Activated naive CD4-positive, alpha-beta T cell treated with anti-CD3 and anti-CD28 coated beads, Interleukin-2, amount 50 U/mL, for 24 hours (primary cell): Measurements from ENCODE around the gene APOL6.
"Not testable (repeated sequence)": the region's sequence is repeated elsewhere in the genome, so short reads cannot be mapped to it uniquely, and the experiment has no call there.

Experiments used
- H3K27ac Mint-ChIP-seq: one replicate; pipeline ENCODE4 v1.8.0; 2021; ENCODE audit warnings: mild to moderate bottlenecking, mixed read lengths
- H3K27me3 Mint-ChIP-seq: one replicate; pipeline ENCODE4 v1.8.0; 2021; ENCODE audit warnings: mixed read lengths
- H3K36me3 Mint-ChIP-seq: one replicate; pipeline ENCODE4 v1.8.0; 2021; ENCODE audit warnings: mixed read lengths
- H3K4me1 Mint-ChIP-seq: one replicate; pipeline ENCODE4 v1.8.0; 2021; ENCODE audit warnings: mixed read lengths
- H3K4me3 Mint-ChIP-seq: one replicate; pipeline ENCODE4 v1.8.0; 2021; ENCODE audit warnings: mild to moderate bottlenecking, mixed read lengths
- H3K9me3 Mint-ChIP-seq: one replicate; pipeline ENCODE4 v1.8.0; 2021; ENCODE audit warnings: mixed read lengths

Gene APOL6

DNA sequence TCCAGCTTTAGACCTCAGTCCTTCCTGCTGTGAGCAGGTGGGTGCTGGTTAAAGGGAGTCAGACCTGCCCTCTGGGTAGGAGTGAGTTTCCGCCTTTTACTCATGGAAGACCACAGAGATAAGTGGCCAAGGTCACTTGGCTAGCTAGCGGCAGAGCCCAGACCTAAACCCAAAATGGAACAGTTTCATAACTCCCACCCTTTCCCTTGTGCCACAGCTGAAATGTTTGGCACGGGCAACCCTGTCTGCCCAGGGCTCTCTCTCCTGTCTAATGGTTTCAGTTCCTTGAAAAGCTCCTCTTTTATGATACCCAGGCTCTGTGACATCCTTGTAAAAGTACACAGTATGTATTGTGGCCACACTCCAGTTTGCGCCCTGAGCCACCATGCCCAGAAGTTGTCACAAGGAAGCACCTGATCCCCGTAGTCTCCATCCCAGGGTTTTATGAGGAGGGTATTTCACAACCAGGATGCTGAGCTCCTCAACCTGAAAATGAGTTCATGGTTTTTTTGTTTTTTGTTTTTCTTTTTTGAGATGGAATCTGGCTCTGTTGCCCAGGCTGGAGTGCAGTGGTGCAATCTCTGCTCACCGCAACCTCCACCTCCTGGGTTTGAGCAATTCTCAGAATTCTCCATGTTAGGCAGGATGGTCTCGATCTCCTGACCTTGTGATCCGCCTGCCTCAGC lies 36.2 kb upstream of the APOL6 start:
- H3K4me3 Mint-ChIP-seq = no peak overlapping the region
- no peaks in the 10 kb centered on the region for H3K27me3 Mint-ChIP-seq
- no peak overlapping the region for H3K27ac Mint-ChIP-seq
- no peaks in the 10 kb centered on the region for H3K9me3 Mint-ChIP-seq
- no peaks in the 10 kb centered on the region for H3K36me3 Mint-ChIP-seq
- no peaks in the 10 kb centered on the region for H3K4me1 Mint-ChIP-seq

DNA sequence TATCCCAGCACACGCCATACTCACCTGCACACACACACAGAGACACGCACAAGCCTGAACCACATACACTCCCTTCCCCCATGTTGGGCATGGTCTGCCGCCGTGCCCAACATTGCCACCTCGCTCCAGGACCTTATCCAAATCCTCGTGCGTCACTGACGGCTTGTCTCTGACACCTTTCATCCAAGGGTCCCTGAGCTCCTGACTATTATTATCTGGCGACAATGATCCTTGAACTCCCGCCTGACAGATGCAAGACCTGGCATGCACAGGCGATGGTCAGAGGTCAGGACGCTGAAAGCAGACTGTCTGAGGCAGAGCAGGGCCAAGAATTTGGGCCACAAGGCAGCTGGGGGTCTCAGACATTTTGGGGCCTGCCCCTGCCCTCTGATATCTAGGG lies 35.3 kb upstream of the APOL6 start:
- no peaks in the 10 kb centered on the region for H3K9me3 Mint-ChIP-seq
- no peaks in the 10 kb centered on the region for H3K4me1 Mint-ChIP-seq
- H3K4me3 Mint-ChIP-seq = no peak overlapping the region
- H3K27ac Mint-ChIP-seq = no peak overlapping the region
- H3K27me3 Mint-ChIP-seq = no peaks in the 10 kb centered on the region
- no peaks in the 10 kb centered on the region for H3K36me3 Mint-ChIP-seq

DNA sequence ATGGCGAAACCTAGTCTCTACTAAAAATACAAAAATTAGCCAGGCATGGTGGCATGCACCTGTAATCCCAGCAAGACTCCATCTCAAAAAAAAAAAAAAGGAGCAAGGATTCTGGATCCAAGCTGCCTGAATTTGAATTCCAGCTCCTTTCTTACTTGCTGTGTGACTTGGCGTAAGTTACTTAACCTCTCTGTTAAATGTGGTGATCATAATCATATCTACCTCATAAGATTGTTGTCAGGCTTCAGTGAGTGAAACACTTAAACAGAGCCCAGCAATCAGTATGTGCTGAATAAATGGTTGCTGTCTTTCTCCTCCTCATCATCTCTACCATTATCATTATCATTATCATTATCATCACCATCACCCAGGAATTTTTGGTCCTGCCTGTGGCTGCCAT lies 33.8 kb upstream of the APOL6 start:
- Mint-ChIP-seq H3K4me3 (no peak overlapping the region), H3K27me3 (no peaks in the 10 kb centered on the region), H3K4me1 (no peaks in the 10 kb centered on the region), H3K9me3 (no peaks in the 10 kb centered on the region), H3K36me3 (no peaks in the 10 kb centered on the region), H3K27ac (no peak overlapping the region)

DNA sequence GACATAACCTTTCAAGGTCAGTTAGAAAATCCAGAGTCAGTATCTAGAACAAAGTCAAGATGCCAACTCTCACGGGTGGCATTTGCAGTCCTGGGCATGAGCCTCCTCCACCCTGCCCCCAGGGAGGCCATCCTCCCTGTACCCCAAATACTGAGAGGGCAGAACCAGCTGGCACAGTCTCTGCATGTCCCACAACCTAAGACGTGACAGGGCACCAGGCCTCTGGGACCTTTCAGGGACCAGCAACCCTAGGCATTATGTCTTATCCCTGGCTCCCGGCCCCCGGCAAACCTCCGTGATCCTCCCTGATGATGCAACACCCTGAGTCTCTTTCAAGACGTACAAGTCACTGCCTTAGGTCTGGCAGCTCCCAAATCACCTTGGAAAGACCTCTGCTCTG lies 33.1 kb upstream of the APOL6 start:
- H3K9me3 Mint-ChIP-seq = no peaks in the 10 kb centered on the region
- no peak overlapping the region for H3K4me3 Mint-ChIP-seq
- no peaks in the 10 kb centered on the region for H3K4me1 Mint-ChIP-seq

DNA sequence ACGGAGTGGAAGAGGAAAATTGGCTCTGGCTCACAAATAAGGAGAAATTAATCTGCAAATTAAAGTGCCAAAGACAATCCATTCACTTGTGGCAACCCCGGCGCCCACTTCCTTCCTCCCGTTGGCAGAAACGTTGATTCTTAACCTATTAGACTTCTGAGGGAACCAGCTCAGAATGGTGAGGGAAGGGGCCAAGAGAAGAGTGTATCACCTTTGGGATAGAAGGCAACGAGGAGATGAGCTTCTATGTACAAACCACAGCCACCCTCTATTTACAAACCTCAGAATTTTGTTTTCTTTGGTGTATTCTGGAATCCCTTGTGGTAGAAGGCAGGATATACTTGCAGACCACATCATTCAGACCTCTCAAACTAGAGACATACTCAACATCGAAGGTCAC lies 32.2 kb upstream of the APOL6 start:
- H3K4me3 Mint-ChIP-seq = no peak overlapping the region
- no peaks in the 10 kb centered on the region for H3K9me3 Mint-ChIP-seq
- no peaks in the 10 kb centered on the region for H3K4me1 Mint-ChIP-seq
- H3K36me3 Mint-ChIP-seq = no peaks in the 10 kb centered on the region
- no peaks in the 10 kb centered on the region for H3K27me3 Mint-ChIP-seq
- H3K27ac Mint-ChIP-seq = no peak overlapping the region

More for the DNA sequence above, 33.1 kb upstream of the APOL6 start:
- no peak overlapping the region for H3K27ac Mint-ChIP-seq
- no peaks in the 10 kb centered on the region for H3K36me3 Mint-ChIP-seq
- H3K27me3 Mint-ChIP-seq = no peaks in the 10 kb centered on the region

DNA sequence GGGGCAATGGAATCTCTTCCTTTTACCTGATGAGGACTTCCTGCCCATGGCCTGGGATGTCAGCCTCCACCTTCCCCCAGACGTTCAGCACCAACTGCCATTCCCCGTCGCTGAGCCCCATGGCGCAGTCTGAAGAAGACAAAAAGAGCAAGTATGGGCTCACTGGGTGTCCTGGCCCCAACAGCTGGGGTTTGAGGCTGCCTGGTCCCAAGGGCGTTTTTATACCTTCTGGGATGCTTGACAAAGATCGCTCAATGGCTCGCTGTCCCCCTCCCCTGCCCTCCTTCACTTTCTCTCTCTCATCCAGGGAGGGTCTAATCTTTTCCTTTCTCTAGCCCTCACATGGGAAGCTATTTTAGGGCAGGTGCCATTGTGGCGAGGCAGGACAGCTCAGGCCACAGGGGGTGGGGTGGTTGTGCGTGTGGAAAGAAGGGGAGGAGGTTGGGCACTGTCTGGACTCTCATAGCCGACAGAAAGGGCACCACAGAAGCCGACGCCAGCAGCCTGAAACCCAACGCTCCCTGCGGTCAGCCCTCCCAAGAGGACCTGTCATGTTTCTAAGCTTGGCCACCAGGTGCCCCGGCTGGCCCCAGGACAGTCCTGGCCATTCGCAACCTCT lies 31.0 kb upstream of the APOL6 start, which contains the start of gene MB:
TSS of gene MB (minus strand) at position 193 of the 619 bp plus-strand sequence. CDS start at position 121, 72 bp downstream.
- Mint-ChIP-seq H3K27me3 (no peaks in the 10 kb centered on the region), H3K36me3 (no peaks in the 10 kb centered on the region), H3K27ac (peak within 1 kb of the TSS; percentile 20), H3K4me1 (no peaks in the 10 kb centered on the region), H3K4me3 (no peak within 1 kb of the TSS), H3K9me3 (no peaks in the 10 kb centered on the region)

DNA sequence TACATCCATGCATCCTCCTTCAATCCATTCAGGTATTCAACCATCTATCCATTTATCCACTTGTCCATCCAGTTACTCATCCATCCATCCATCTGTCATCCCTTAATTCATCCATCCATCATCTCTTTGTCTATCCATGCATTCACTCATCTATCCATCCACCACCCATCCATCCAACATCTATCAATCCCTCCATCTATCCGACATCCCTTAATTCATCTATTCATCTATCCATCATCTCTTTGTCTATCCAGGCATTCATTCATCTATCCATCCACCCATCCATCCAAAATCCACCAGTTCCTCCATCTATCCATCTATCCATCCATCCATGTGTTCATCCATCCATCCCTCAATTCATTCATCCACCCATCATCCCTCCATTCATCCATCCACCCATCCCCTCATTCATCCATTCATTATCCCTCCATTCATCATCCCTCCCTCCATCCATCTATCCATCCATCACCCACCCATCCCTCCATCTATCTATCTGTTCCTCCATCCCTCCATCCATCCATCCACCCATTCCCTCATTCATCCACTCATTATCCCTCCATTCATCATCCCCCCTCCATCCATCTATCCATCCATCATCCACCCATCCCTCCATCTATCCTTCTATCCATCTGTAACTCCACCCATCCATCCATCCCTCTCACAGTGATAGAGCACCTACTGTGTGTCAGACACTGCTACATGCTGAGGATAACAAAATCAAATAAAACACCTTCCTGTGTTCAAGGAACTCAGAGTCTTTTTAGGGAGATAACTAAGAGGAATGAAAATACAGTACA lies 29.6 kb upstream of the APOL6 start:
- Mint-ChIP-seq H3K4me3 (no peak overlapping the region), H3K4me1 (peaks cover 4% of the 10 kb centered on the region), H3K9me3 (no peaks in the 10 kb centered on the region), H3K27ac (no peak overlapping the region), H3K27me3 (no peaks in the 10 kb centered on the region), H3K36me3 (no peaks in the 10 kb centered on the region)

DNA sequence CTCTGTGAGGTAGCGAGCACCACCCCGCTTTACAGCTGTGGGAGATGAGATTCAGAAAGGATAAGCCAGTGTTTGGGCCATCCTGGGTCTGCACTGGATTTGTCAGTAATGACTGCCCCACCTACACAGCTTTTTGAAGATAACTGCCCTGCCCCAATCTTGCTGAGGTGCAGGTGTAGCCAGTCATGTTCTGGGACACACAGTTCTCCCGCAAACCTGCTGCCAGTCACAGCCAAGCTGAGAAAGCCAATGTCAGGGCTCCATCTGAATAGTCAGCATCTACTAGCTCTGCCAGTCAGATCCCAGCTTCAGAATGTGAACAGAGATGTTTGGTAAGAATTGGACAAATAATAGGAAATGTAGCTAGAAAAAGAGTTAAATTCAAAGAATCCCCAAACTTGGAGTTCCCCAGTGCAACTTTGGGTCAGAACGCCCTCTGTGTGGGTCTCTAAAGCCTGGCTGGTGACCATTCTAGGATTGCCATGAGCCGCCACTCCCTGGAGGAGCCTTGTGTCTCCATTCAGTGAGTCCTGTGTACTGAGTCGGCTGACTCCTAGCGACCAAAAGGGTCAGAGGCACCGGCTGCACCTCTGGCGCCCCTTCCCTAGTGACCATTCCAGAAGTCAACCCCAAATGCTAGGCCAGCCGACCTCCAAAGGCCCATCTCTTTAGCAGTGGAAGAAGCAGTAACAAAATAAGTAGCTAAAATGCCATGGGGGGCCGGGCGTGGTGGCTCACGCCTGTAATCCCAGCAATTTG lies 28.7 kb upstream of the APOL6 start:
- Mint-ChIP-seq H3K27ac (no peak overlapping the region), H3K4me1 (peaks cover 4% of the 10 kb centered on the region), H3K9me3 (no peaks in the 10 kb centered on the region), H3K36me3 (no peaks in the 10 kb centered on the region), H3K27me3 (no peaks in the 10 kb centered on the region), H3K4me3 (no peak overlapping the region)

DNA sequence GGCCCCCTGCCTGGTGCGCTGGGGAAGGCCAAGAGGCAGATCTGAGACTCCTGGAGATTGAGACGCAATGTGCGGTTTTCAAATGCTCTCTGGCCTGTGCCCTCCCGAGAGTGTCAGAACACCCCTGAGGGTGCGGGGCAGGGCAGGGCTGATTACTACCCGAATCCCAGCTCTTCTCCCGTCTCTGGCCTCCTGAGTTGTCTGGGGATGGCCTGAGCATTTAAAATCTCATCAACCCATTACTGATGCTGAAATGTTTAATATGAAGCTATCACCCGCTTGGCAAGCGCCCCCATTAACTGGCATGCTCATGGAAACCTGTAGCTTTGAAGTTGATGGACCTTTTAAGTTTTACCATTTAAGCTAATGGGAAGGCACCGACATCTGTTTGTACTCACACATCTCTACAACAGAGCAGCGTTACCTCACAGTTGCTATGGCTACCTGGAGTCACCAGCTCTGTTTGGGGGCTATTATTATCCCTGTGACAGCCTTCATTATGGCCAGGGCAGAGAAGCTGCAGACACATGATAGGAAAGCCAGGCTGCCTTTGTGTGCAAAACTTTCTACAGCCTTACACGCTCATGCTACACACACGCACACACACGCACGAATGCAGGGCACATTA lies 27.5 kb upstream of the APOL6 start:
- peaks cover 4% of the 10 kb centered on the region for H3K4me1 Mint-ChIP-seq
- no peak overlapping the region for H3K4me3 Mint-ChIP-seq
- no peaks in the 10 kb centered on the region for H3K36me3 Mint-ChIP-seq
- H3K9me3 Mint-ChIP-seq = no peaks in the 10 kb centered on the region
- H3K27ac Mint-ChIP-seq = no peak overlapping the region
- peaks cover 1% of the 10 kb centered on the region for H3K27me3 Mint-ChIP-seq

DNA sequence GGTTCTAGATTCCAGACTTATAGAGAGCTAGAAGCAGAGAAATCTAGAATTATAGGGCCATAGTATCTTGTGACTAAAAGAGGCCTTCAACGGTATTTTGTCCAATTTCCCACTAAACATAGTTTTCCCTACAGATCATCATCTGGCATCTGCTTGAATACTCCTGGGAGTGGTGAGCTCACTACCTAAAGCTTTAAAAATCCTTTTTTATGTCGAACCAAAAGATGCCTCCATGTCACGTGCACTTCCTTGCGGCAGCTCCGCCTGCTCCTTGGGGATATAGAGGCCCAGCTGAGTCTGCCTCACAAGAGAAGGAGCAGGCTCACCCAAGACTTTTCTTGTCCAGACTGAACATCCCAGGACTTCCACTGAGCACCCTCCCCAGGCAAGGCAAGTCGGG lies 26.8 kb upstream of the APOL6 start:
- Mint-ChIP-seq H3K27ac (no peak overlapping the region), H3K4me3 (no peak overlapping the region), H3K9me3 (no peaks in the 10 kb centered on the region), H3K36me3 (no peaks in the 10 kb centered on the region), H3K27me3 (peaks cover 1% of the 10 kb centered on the region), H3K4me1 (peaks cover 4% of the 10 kb centered on the region)

DNA sequence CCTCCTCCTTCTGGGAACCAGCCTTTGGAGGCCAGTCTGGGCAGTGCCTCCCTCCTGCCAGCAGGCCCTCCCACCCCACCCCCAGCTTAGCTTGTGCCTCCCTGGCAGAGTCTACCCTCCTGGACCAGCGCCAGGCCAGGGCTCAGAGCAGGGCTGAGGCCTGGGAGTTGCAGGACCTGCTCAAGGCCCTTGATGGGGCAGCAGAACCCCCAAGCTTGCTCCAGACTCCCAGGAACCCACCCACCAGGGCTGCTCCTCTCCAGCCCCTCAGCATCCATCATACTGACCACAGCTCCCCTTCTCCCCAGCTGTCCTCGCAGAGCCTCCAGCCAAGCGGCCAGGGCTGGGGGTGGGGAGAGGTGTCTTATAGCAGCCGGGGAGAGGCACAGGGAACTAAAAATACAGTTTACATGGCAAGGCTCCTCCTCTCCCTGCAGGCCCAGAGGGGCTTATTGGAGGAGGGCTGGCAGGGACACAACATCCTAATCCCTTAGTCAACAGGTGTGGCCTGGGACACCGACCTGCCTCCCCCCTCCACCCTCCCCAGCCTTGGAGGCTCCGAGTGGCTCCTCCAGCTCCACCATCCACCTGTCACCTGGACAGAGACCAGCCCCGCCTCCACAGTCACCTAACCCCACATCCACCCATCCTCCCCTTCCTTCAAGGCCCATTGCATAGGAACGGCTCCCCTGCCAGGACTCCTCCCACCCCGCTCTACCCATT lies 25.9 kb upstream of the APOL6 start:
- H3K9me3 Mint-ChIP-seq = no peaks in the 10 kb centered on the region

DNA sequence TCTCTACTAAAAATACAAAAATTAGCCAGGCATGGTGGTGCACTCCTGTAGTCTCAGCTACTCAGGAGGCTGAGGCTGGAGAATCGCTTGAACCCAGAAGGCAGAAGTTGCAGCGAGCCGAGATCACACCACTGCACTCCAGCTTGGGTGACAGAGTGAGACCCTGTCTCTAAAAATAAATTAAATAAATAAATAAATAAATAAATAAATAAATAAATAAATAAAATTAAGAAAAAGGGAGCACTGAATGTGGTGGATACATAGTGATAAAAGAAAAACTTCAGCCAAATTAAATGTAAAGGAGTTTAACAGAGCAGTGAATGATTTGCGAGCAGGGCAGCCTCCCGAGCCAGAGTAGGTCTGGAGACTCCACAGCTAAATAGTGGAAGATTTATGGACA lies 24.4 kb upstream of the APOL6 start:
- peaks cover 15% of the 10 kb centered on the region for H3K4me1 Mint-ChIP-seq
- not testable (repeated sequence) for H3K27me3 Mint-ChIP-seq, H3K27ac Mint-ChIP-seq, H3K4me3 Mint-ChIP-seq, H3K9me3 Mint-ChIP-seq, H3K36me3 Mint-ChIP-seq

More for the DNA sequence above, 25.9 kb upstream of the APOL6 start:
- Mint-ChIP-seq H3K4me3 (no peak overlapping the region), H3K27me3 (peaks cover 1% of the 10 kb centered on the region), H3K36me3 (no peaks in the 10 kb centered on the region), H3K4me1 (peaks cover 9% of the 10 kb centered on the region), H3K27ac (no peak overlapping the region)

DNA sequence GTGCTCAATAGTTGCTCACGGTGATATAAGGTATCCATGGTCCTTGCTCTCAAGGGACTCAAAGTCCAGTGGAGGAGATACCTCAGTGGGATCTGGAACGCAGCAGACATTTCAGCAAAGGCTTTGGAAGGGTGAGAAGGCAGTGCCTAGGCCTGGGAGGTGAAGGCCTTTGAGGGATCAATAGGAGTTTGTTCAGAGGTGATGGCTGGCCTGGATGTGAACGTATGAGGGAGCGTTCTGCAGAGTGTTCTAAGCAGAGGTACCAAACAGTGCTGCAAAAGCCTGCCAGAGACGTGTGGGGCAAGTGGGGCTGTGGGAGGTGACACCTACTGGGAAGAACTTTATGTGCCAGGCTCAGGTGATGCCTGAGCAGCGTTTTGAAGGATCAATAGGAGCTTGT lies 23.7 kb upstream of the APOL6 start:
- Mint-ChIP-seq H3K27ac (no peak overlapping the region), H3K36me3 (peaks cover 2% of the 10 kb centered on the region), H3K4me3 (no peak overlapping the region), H3K27me3 (peaks cover 1% of the 10 kb centered on the region), H3K4me1 (peaks cover 19% of the 10 kb centered on the region), H3K9me3 (no peaks in the 10 kb centered on the region)

DNA sequence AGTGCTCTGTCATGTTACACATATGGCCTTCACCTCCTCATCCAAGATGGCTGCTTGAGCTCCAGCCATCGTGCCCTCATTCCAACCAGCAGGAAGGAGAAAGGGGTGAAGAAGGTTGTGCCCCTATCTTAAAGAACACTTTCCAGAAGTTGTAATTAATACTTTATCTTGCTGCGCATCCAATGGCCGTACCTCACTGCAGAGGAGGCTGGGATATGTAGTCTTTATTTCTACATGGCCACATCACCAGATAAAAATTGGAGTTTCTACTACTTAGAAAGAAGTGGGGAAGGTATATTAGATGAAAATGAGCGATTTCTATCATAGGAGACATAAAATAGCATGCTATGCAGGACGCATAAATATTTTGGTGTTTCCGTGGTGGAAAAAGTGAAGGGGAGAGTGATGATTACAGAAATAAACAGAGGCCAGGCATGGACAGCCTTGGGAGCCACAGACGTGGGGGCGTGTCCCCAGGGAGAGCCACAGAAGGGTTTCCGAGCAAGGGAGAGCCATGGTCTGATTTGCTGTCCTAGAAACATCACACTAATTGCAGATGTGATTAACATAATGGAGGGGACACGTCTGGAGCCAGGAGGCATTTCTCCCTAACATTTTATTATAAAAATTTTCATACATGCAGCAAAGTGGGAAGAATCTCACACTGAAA lies 22.3 kb upstream of the APOL6 start:
- Mint-ChIP-seq H3K27ac (no peak overlapping the region), H3K27me3 (peaks cover 1% of the 10 kb centered on the region), H3K36me3 (peaks cover 2% of the 10 kb centered on the region), H3K4me3 (no peak overlapping the region), H3K4me1 (peaks cover 29% of the 10 kb centered on the region), H3K9me3 (no peaks in the 10 kb centered on the region)
